SK-N-SH (cell line): ENCODE results near the gene DUS3L. TPM values are rescaled to one million over a fixed set of nuclear protein-coding genes. Genes with fewer than 3 reads are reported as not detected.
A peak's percentile ranks its signal among the peaks of the same experiment; 100 is the strongest.

Source experiments
- CTCF ChIA-PET: fragments of 300-600, 350-600 bp; formaldehyde crosslinking; extraction: SDS; loops from one replicate; lab custom pipeline; 2021; lab: Yijun Ruan, JAX
- POLR2A ChIA-PET: fragments of 350-600 bp; sonication (Branson Sonifier 250); formaldehyde crosslinking; extraction: SDS; loops from one replicate; lab custom pipeline; 2020; ENCODE audit warnings: antibody characterized with exemption, inconsistent platforms; lab: Yijun Ruan, JAX
- DNase-seq: peaks from one replicate; pipeline ENCODE4 v3.0.0; 2012
- H2AFZ ChIP-seq: fragments of 200-600 bp; sonication (generic); 2 replicates; pipeline ENCODE4 v1.8.1; 2016; ENCODE audit warnings: antibody characterized with exemption, mild to moderate bottlenecking, low read depth
- H3F3A ChIP-seq: fragments of 200-600 bp; sonication (generic); replicated peaks from 2 replicates; pipeline ENCODE3; 2016; ENCODE audit warnings: antibody characterized with exemption, mild to moderate bottlenecking; ENCODE audit not compliant: insufficient read depth
- H3K27ac ChIP-seq, 2 experiments: fragments of 200-500 bp in 1 of 2; fragments of 200-600 bp in 1 of 2; sonication (Bioruptor generic) in 1 of 2; sonication (generic), shearing (Covaris generic) in 1 of 2; 2 replicates each; pipeline versions ENCODE4 v1.5.1 to v1.6.1; 2014 to 2016; ENCODE audit warnings: low read depth in 2 of 2, inconsistent platforms in 1 of 2, low read length in 1 of 2, mild to moderate bottlenecking in 1 of 2, mixed read lengths in 1 of 2
- H3K27me3 ChIP-seq: fragments of 200-600 bp; sonication (generic), shearing (Covaris generic); 2 replicates; pipeline ENCODE4 v1.6.1; 2016; ENCODE audit warnings: mixed run types; ENCODE audit not compliant: insufficient read depth
- H3K36me3 ChIP-seq, 2 experiments: fragments of 200-500 bp in 1 of 2; fragments of 200-600 bp in 1 of 2; sonication (Bioruptor generic) in 1 of 2; sonication (generic) in 1 of 2; replicated peaks in 1 of 2; 2 replicates each; pipeline versions ENCODE3 to v1.5.1; 2014 to 2016; ENCODE audit warnings: low read length in 1 of 2, mild to moderate bottlenecking in 1 of 2; ENCODE audit not compliant: insufficient read depth in 2 of 2, control insufficient read depth in 1 of 2
- H3K4me1 ChIP-seq, 2 experiments: fragments of 200-500 bp in 1 of 2; fragments of 200-600 bp in 1 of 2; sonication (Bioruptor generic) in 1 of 2; sonication (generic), shearing (Covaris generic) in 1 of 2; 2 replicates each; pipeline versions ENCODE4 v1.5.1 to v1.6.1; 2014 to 2016; ENCODE audit warnings: low read depth in 1 of 2, low read length in 1 of 2, mixed run types in 1 of 2; ENCODE audit not compliant: insufficient read depth in 2 of 2, control insufficient read depth in 1 of 2
- H3K4me2 ChIP-seq: fragments of 200-600 bp; sonication (generic), shearing (Covaris generic); 2 replicates; pipeline ENCODE4 v1.6.1; 2017; ENCODE audit warnings: mixed run types
- H3K4me3 ChIP-seq, 2 experiments: fragments of 200-500 bp in 1 of 2; fragments of 200-600 bp in 1 of 2; sonication (Bioruptor generic) in 1 of 2; sonication (generic), shearing (Covaris generic) in 1 of 2; 2 replicates each; pipeline versions ENCODE4 v1.5.1 to v1.8.1; 2014 to 2016; ENCODE audit warnings: low read depth in 2 of 2, inconsistent platforms in 1 of 2, low read length in 1 of 2, mild to moderate bottlenecking in 1 of 2, mixed read lengths in 1 of 2, moderate library complexity in 1 of 2
- H3K79me2 ChIP-seq: fragments of 200-600 bp; sonication (generic); 2 replicates; pipeline ENCODE4 v1.8.1; 2017; ENCODE audit warnings: mild to moderate bottlenecking; ENCODE audit not compliant: insufficient read depth
- H3K9ac ChIP-seq: fragments of 200-600 bp; sonication (generic); 2 replicates; pipeline ENCODE4 v1.6.1; 2017; ENCODE audit warnings: mixed run types
- H3K9me2 ChIP-seq: fragments of 200-600 bp; sonication (generic); 2 replicates; pipeline ENCODE4 v1.6.1; 2017; ENCODE audit warnings: mixed run types
- H3K9me3 ChIP-seq: fragments of 200-600 bp; sonication (generic); 2 replicates; pipeline ENCODE4 v1.6.1; 2017; ENCODE audit warnings: mixed run types, mild to moderate bottlenecking, moderate library complexity
- H4K20me1 ChIP-seq: fragments of 200-600 bp; sonication (generic); 2 replicates; pipeline ENCODE4 v1.6.1; 2017; ENCODE audit warnings: mild to moderate bottlenecking, mixed run types; ENCODE audit not compliant: insufficient read depth
- CHD2 ChIP-seq: fragments of 150-350 bp; IDR thresholded peaks from 2 replicates; pipeline ENCODE4 v1.6.1; 2018; ENCODE audit warnings: low read length; ENCODE audit not compliant: partially characterized antibody
- EP300 ChIP-seq, 2 experiments: IDR thresholded peaks; 2 replicates each; pipeline versions ENCODE4 v1.4.0 to v1.6.1; 2012; ENCODE audit warnings: borderline replicate concordance in 1 of 2, low read depth in 1 of 2, low read length in 1 of 2
- MXI1 ChIP-seq: IDR thresholded peaks from 2 replicates; pipeline ENCODE4 v1.6.1; 2012; ENCODE audit warnings: mild to moderate bottlenecking, low read depth, low read length, improper control_type of control experiment
- POLR2AphosphoS5 ChIP-seq: IDR thresholded peaks from 2 replicates; pipeline ENCODE4 v1.6.1; 2012; ENCODE audit warnings: low read depth, low read length
- RXRA ChIP-seq: IDR thresholded peaks from 2 replicates; pipeline ENCODE4 v1.4.0; 2012; ENCODE audit warnings: low read depth, mild to moderate bottlenecking, borderline replicate concordance
- SIN3A ChIP-seq: IDR thresholded peaks from 2 replicates; pipeline ENCODE4 v1.6.1; 2012; ENCODE audit warnings: low read depth, mild to moderate bottlenecking, low read length, moderate library complexity, borderline replicate concordance
- USF1 ChIP-seq: IDR thresholded peaks from 2 replicates; pipeline ENCODE4 v1.4.0; 2012; ENCODE audit warnings: low read depth, borderline replicate concordance
- YY1 ChIP-seq: IDR thresholded peaks from 2 replicates; pipeline ENCODE4 v1.4.0; 2012; ENCODE audit warnings: low read depth, mild to moderate bottlenecking
- WGBS: methylation state at CpG from one replicate; pipeline ENCODE4 v1.1.6; 2017; ENCODE audit warnings: low lambda C conversion rate; 5-methylcytosine and 5-hydroxymethylcytosine counted together
- polyA plus RNA-seq, 3 experiments: library from polyadenylated mRNA; depleted of rRNA; stranded (reverse); fragments of >200 nt; gene quantifications; 2 replicates each; pipeline ENCODE4 v1.2.3, GENCODE V29; 2012

The DUS3L gene
- polyA plus RNA-seq, 1 of the 3 experiments (the other 2 are of a cell fraction): 44.0 TPM

- H2AFZ ChIP-seq: no peak overlapping the region
These were observed 11.0 kb upstream of the DUS3L start for GRCh38 chr19:5801796-5802619.

GRCh38 chr19:5800361-5801270 lies 9.7 kb upstream of the DUS3L start:
- no peak overlapping the region for H3K4me2 ChIP-seq
- no peaks in the 10 kb centered on the region for H3F3A ChIP-seq
- H4K20me1 ChIP-seq: no peaks in the 10 kb centered on the region
- no peak overlapping the region for H3K9ac ChIP-seq
- POLR2A ChIA-PET: interaction anchor here (1.6 kb wide), 1 partner anchor 82 kb away, joined by 4 read pairs; no protein-coding TSS in a partner anchor
- no peaks in the 10 kb centered on the region for H3K9me2 ChIP-seq
- no peaks in the 10 kb centered on the region for H3K79me2 ChIP-seq
- CTCF ChIA-PET: interaction anchor here (1.4 to 4.2 kb wide), 3 partner anchors 23 to 222 kb away, joined by 3 to 51 read pairs (median 22); partner anchors contain the start of gene NDUFA11
- DNase-seq: no peak
- peaks cover 3 to 35% of the 10 kb centered on the region in 2 experiments; a peak in 1 of 4 replicates for H3K4me1 ChIP-seq
- no peak overlapping the region; a peak in 1 of 4 replicates for H3K27ac ChIP-seq
- TF ChIP-seq EP300 (IDR thresholded peaks at IDR 0.05; ENCODE audit: borderline replicate concordance in 1 of 2, low read depth in 1 of 2, low read length in 1 of 2) (no peak), SIN3A (no peak), YY1 (no peak), USF1 (no peak), RXRA (no peak)
- TF ChIP-seq, all 33 proteins: peak for 0
- H3K36me3 ChIP-seq: no peaks in the 10 kb centered on the region
- peaks cover 6% of the 10 kb centered on the region; the same call in 1 of the 2 replicates for H3K27me3 ChIP-seq
- 79% methylated on average over 10 of the region's 17 CpGs for WGBS
- H2AFZ ChIP-seq: no peak overlapping the region
- H3K9me3 ChIP-seq: no peaks in the 10 kb centered on the region
- no peak overlapping the region for H3K4me3 ChIP-seq

More at GRCh38 chr19:5801796-5802619, 11.0 kb upstream of the DUS3L start:
- H3K9me3 ChIP-seq: no peaks in the 10 kb centered on the region
- 69% methylated on average over 9 of the region's 33 CpGs for WGBS
- H3K27ac ChIP-seq: no peak overlapping the region
- no peak overlapping the region for H3K9ac ChIP-seq
- POLR2A ChIA-PET: interaction anchor here (1.1 kb wide), 1 partner anchor 26 kb away, joined by 3 read pairs; no protein-coding TSS in a partner anchor
- H3K9me2 ChIP-seq: no peaks in the 10 kb centered on the region
- peak; percentile 66 for DNase-seq
- no peaks in the 10 kb centered on the region for H3F3A ChIP-seq
- H3K79me2 ChIP-seq: no peaks in the 10 kb centered on the region
- peaks cover 3 to 35% of the 10 kb centered on the region in 2 experiments; a peak in 1 of 4 replicates for H3K4me1 ChIP-seq
- peaks cover 6% of the 10 kb centered on the region; the same call in 1 of the 2 replicates for H3K27me3 ChIP-seq
- no peaks in the 10 kb centered on the region for H3K36me3 ChIP-seq
- no peak overlapping the region for H3K4me2 ChIP-seq
- H4K20me1 ChIP-seq: no peaks in the 10 kb centered on the region
- no peak for TF ChIP-seq RXRA
- peak; percentile 19 for TF ChIP-seq CHD2
- peak; percentile 71 for TF ChIP-seq MXI1
- TF ChIP-seq POLR2AphosphoS5: no peak
- no peak overlapping the region for H3K4me3 ChIP-seq
- CTCF ChIA-PET: interaction anchor here (1.1 to 3.9 kb wide), 9 partner anchors 9 to 220 kb away, joined by 3 to 51 read pairs (median 8); partner anchors contain the start of gene RANBP3
